GM18511 (cell line): Measurements from ENCODE around the gene SORCS3.

Experiments used
- ATAC-seq: cut with Tn5 transposase; IDR thresholded peaks from one replicate; pipeline ENCODE4 v1.9.1; 2021; ENCODE audit warnings: mild to moderate bottlenecking, moderate library complexity; ENCODE audit not compliant: unreplicated experiment

Gene SORCS3

DNA sequence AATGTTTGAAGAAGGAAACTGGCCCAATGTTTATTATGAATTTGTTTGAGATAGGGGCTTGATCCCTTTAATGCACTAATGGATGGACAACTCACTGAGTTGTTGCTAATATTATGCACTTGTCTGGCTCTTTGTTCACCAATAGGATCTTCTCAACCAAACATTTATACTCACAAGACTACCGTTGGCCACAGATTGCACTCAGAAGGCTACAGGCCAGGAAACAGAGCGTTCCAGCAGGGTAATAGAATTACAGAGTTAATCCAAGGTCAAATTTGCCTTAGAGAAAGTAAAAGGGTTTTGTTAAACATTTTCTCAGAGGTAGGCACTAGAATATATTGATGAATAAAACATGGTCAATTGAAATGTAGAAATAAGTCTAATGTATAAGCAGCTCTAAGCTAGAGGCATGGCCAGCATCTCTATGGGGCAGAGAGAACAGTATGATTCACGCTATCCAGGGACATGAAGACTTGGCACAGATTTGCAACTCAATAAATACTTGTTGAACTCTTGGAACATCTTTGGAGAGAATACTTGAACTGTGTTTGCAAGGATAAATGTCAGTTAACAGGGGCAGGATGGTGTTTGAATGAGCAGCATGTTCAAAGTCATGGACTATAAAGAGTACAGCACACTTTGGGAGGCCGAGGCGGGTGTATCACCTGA is 606.9 kb downstream of the SORCS3 start:
- ATAC-seq, result no peak

DNA sequence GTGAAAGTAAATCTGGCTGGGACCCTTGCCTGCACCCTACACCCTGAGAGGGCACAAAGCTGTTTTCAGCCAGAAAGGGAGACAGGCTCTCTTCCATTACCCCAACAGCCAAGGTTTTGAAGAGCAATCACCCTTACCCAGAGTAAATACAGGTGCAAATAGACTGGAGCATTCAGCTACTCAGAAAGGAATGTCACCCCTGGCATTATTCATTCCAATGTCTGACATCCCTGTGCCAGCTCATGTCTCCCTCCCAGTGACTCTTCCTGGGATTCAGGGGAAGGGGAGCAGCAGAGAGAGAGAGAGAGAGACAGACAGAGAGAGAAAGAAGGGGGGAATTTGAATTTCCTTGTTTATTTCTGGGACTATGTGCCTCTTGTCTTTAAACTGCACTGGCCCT is 611.8 kb downstream of the SORCS3 start:
- ATAC-seq, result no peak

DNA sequence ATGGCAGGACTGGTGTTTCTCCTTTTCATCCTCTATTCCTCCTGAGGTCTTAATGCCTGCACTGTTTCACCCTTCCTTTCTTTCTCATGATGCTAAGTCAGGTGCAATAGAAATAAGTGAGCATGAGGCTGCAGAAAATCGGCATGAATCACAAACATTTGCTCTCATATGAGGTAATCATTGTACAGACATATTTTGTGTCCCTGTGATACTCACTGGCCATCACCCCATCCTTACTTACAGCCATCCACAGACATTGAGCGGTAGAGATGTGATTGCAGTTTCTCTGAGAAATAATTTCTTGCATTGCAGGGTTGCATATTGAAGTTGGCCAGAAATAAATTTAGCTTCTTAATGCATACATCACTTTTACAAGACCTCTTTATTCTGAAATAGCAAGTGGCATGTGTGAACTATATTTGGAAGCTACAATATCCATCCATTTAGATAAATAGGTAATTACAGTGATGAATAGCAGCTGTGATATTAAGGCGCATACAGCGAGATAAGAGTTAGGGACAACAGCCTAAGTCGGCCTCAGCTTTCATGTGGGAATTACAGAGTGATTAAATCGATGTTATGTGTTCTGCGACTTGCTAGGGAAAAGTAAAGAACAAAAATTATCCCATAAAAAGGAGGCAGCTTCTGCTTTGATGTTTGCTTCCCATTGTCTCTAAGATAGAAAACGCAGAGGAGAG is 612.6 kb downstream of the SORCS3 start:
- no peak for ATAC-seq

DNA sequence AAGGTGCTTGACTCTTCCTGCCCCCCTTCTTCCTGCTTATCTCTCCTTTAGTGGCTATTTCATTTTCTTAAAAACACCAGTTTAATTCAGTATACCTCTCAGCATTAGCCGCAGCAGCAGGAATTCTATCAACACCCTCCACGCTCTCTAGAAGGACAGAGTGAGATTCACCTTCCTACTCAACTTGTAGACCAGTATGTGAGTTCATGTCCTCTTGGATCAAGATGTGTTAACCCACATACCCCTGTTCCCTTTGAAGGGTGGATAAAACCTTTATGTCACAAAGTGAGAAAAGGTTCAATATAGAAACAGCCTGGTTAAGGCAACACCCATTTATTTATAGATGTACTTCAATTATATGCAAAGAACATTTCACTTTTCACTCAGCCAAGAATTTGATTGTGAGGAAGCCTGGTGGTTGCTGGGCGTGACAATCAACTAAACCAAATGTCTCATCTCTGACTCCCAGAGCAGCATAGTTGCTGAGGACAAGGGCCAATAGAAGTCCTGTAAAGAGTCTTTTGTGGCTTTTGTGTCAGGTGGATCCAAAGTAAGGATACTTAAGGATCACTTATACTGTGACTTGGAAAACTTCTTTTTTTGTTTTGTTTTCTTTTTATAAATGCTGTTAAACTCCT is 617.1 kb downstream of the SORCS3 start:
- ATAC-seq, result no peak

DNA sequence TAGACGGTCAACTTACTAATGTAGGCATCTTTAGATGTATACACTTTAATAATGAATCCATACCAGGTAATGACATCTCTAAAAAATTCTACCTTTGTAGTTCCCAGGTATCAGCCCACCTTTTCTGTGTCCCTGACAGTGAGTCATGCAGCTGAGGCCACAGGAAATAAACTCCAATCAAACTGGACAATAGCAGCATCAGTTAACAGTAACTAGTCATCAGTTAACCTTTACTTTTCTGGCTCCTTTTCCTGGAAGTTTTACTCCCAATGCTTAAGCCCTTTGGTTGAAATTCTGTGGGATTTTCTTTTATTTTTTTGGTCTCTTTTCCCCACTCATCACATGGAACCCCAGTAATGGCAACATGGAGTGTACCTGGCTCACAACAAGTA is 617.6 kb downstream of the SORCS3 start:
- no peak for ATAC-seq

DNA sequence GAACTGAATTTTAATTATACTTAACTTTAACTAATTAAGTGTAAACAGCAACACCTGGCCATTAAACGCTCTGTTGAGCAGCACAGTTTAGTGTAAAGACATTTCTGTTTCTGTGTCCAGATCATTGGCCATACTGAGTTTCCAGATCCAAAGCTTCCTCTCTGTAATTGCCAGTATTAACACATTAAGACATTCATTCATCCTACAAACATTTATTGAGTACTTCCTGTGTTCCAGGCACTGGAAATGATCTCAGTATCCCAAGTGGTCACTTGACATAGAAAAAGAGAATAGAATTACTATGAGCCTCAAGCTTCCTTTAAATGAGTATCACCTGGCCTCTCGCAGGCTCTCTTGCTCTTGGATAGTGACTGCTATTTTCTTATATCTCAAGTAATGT is 618.1 kb downstream of the SORCS3 start:
- no peak for ATAC-seq

DNA sequence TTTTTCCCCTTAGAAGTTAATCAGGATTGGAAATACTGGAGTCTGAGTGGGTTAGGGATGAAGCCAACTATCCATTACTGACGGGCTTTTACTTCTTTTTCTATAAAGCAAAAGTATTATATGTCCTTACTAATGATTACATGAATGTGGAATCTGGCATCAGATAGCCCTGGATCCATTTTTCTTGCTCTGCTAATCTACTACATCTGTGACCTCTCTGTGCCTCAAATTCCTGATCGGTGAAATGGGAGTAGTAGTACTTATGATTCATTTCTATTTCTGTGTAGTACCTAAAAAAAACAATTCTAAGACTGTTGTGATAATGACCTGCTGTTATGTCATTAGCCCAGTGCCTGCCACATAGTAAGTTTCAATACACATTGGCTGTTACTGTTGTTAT is 621.6 kb downstream of the SORCS3 start:
- no peak for ATAC-seq

DNA sequence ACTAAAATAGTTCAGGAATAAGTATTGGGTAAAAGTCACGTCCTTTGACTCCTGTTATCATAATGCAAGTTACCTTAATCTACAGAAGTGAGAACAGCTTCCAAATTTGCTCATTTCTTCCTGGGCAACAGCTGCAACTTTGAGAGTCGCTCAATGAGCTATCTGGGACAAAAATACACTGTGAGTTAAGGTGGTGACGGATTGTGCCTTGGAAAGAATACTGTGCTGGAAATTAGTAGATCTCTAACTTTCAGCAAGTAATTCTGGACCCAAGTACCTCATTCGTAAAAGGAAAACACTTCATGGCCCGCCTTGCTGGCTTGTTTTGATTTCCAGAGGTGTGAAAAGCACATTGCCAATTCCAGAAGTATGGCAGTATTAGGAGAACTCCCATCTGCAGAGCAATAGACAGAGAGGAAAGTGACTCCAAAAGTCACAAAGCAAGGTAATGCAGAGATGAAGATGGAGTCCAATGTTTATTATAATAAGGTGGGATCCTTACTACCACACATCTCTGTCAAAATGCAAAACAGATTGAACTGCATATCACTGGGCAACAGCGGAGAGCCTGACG is 626.0 kb downstream of the SORCS3 start:
- ATAC-seq, result no peak

DNA sequence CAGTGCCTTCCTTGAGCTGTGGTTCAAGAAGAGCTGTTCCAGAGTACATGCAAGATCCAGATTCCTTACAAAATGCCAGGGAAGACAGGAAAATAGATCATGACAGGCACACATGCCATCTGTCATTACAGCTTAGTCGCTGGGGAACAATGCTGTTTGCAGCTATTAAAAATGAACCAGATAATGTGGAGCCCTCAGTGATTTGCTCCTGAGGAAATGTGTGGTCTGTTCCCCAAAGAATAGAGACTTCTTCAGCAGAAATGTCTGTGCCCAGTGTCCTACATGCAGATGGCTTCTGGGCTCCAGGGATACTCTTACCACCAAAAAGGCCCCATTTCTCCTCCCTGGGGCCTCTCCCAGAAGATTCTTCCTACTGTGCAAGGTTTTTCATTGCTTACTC is 627.9 kb downstream of the SORCS3 start:
- ATAC-seq, result no peak

DNA sequence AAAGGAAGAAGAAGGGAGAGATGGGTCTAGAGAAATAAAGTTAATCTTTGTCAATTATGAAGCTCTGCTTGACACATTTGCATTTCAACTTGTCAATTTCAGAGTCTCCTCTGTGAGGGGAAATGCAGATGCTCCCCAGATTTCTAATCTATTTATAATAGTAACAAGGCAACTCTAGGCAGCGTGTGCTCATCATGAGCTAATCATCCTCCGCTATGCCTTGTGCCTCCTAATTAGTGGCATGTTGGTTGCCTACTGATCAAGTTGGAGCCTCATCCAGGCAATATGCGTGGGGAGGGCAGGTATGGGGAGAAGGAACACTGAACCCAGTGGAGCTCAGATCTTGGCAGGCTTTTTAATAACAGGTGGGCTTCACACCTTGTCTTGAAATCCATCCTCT is 628.6 kb downstream of the SORCS3 start:
- ATAC-seq, result no peak

DNA sequence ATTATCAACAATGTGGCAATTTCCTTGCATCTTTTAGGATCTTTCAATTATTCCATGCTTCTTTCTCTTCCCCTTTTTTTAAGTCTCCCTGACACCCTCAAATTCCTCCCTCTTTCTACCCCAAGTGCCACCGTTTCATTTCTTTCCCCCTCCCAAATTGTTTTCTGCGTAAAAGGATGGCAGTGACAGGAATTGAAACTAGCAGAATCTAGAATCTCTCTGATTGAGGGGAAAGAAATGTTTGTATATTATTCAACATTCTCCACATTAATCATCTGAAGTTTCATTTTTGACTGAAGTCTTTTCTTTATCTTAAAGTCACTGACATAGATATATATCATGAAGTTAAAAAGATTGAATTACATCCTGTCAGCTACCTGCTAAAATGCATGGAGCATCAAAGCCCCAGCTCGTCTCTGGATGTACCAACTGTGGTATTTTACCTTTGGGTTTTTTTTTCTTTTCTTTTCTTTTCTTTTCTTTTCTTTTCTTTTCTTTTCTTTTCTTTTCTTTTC is 633.5 kb downstream of the SORCS3 start:
- ATAC-seq, result no peak

DNA sequence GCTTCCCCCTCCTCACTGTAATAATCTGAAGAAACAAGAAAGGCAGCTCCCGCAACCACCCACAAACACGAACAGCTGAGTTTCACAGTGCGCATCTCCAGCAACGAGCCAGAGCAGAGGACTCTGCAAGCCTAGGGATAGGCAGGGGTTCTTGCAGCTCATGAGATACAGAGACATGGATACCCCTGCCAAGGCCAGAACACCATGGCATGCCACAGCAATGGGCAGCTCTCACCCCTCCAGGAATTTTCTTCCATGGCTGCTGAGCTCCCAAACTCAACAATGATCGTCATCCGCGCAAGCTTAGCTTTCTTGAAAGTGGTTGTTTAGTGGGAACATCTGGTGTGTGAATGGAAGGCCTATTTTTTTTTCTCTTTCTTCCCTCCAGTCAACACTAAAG is 637.3 kb downstream of the SORCS3 start:
- no peak for ATAC-seq

DNA sequence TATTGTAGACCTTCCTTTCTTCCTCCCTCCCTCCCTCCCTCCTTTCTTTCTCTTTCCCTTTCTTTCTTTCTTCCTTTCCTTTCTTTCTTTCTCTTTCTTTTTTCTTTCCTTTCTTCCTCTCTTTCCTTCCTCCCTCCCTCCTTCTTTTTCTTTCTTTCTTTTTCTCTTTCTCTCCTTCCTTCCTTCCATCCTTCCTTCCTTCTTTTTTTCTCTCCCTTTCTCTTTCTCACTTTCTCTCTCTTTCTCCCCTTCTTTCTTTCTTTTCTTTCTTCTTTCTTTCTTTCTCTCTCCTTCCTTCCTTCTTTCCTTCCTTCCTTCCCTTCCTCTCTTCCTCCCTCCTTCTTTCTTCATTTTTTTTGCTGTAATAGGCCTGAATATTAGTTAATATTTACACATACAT is 638.0 kb downstream of the SORCS3 start:
- ATAC-seq, result no peak

DNA sequence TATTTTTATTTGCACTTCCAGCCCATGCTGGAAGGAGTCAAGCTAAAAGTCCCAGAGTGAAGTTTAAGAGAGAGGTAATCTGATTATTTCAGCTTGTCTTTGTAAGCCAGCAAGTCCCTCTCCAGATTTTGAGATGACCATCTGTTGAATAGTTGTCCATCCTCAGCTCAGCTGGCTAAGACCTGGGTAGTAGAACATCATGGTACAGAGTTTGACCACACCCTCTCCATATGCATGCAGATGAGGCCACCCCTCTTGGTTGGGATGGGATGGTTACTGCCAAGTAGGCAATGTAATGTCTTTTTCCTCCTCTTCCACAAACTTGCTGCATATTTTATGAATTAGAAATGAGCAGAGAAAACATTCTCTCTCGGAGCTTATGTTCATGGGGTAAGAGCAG is 639.8 kb downstream of the SORCS3 start:
- no peak for ATAC-seq

DNA sequence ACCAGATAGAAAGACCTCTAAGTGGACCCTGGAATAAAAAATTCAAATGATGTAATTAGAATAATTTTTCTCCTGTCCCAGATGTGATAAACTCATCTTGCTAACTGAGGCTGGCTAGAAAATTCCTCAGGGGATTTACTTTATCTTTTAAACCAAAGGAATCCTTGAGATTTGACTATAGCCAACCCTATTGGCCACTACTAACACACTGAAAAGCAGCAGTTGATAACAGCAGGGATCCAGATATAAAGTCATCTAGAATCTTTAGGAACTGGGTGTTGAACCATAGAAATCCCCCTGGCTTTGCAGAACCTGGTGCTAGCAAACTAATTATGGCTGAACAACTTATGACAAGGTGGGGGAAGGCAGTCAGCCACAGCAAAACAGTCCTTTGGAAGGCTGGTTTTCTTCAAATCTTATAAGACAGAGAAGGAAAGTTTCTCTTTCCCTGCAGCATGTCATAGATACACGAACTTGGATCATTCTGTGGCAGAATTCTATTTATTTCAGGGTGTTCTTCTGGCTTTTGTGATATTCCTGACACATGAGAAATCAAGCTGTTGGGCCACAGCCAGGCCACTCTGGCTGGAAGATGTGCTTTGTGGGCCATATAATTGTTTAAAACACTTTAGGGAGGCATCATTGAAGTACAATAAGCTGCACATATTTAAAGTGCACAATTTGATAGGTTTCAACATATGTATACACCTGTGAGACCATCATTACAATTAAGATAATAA is 643.6 kb downstream of the SORCS3 start:
- no peak for ATAC-seq

DNA sequence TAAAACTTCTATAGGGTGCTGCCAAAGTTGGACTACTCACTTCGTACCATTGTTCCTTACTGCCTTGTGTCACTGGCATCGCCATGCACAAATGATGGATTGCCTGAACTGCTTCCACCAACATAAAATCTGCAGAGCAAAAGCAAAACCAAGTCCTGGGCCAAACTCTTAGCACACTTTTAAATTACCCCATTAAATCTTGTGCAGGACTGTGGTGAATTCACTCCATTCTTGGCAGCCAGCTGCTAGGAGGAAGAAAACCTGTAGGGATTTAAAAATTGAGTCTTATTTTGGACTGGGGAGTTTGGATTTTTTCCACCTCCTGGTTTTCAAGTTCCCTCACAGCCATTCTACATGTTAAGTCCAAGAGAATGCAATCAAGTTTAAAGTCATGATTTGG is 646.9 kb downstream of the SORCS3 start:
- no peak for ATAC-seq

DNA sequence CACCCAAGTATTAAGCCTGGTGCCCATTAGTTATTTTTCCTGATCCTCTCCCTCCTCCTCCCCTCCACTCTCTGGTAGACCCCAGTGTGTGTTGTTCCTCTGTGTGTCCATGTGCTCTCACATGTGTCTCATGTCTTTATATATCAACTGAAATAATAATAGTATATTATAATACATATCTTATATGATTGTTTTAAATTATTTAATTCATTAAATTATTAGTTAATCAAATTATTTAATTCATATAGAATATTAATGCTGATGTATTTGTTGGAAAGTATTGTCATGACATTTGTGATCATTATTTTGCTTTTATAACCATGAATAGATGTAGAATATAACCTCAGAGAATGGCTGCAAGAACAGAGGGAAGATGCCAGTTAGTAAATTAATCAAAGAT is 647.5 kb downstream of the SORCS3 start:
- ATAC-seq, result no peak

DNA sequence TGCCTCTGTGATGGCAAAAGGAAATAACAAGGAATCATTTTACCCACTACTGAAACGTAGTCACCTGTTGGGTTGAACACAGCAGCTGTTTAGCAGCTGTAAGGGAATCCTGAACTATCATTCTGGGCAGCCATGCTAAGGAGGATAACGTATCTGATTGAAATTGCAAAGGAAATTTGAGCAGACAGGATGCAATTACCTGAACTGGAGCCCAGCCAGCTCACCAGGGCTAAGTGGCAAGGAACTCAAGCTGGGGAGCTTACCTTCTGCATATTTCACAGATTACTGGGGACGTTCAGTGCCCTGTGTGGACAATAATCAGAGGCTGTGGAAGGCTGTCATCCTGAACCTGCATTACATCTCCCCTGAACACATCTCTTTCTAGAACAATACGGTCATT is 650.5 kb downstream of the SORCS3 start:
- no peak for ATAC-seq

DNA sequence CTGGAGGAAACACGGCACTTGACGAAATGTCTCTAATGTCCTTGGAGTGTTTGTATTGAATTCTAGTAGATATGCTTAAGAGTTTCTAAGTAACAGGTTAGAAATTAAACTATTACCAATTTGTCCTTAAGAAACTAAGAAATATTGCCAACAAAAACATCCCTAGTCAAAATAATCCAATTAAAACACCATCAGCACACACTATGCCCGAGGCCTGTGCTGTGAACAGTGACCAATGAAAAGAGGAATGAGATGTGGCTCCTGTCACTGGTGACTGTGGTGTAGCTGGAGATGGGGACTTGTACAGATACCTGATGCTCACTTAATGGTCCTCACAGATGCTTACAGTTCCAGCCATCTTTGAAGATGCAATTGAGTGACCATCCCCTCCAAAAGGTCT is 651.1 kb downstream of the SORCS3 start:
- ATAC-seq, result no peak
